COLO829 (cell line): ENCODE data around the gene CENPL.
"Not testable (repeated sequence)": the region's sequence is repeated elsewhere in the genome, so short reads cannot be mapped to it uniquely, and the experiment has no call there.

Source experiments
- DNase-seq: peaks from one replicate; pipeline ENCODE4 v3.0.0; 2012; ENCODE audit warnings: low spot score

CENPL gene, protein sequence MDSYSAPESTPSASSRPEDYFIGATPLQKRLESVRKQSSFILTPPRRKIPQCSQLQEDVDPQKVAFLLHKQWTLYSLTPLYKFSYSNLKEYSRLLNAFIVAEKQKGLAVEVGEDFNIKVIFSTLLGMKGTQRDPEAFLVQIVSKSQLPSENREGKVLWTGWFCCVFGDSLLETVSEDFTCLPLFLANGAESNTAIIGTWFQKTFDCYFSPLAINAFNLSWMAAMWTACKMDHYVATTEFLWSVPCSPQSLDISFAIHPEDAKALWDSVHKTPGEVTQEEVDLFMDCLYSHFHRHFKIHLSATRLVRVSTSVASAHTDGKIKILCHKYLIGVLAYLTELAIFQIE

GRCh38 chr1:173824315-173825081, at the start of gene CENPL, which contains the start of gene DARS2:
Gene CENPL, minus strand, starts transcription at chr1:173824883. Its CDS starts 13,584 bp downstream, at chr1:173811299.
Gene DARS2, plus strand, starts transcription at chr1:173824673. Its CDS starts 557 bp downstream, at chr1:173825230.
- DNase-seq = peak; percentile 98

- no peak for DNase-seq
These were observed 46.8 kb upstream of the CENPL start for GRCh38 chr1:173871500-173871899.

GRCh38 chr1:173871091-173871490, 46.4 kb upstream of the CENPL start:
- no peak for DNase-seq

GRCh38 chr1:173870252-173871075, 45.8 kb upstream of the CENPL start:
- peak; percentile 73 for DNase-seq

GRCh38 chr1:173869021-173869359, 44.3 kb upstream of the CENPL start:
- no peak for DNase-seq

DNA sequence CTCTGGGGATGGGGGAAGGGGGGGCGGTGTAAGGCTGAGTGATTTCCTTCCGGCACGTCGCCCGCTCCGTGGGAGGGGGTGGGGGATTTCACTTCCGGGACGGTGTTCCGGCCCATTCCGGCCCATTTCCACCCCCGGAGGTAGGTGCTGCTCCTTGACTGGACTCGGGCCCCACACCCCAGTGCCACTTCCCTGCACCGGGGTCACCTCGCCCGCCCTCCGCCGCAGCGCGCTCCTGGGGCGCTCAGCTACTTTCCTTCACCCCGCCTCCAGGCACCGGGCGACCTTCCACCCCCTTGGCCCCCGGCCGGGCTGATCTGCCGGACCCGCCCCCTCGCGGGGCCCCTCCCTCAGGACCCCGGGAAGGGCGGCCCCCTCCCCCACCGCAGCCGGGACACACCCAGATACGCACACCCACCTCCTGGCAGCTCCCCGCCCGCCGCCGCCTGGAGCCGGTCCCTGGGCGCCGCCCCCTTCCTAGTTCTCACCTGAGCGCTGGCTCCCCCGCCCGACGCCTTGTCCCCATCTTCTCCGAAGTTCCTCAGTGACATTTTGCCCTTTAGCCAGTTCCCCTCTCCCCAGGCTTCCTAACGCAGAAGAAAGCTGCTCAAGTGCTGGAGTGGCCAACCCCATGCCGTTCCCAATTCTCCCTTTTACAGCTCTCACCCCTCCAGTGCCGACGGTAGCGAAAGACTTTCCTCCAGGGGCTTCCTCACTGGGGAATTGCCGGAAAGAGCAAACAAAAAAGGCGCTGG, 43.8 kb upstream of the CENPL start, which contains the start of gene ZBTB37:
Gene ZBTB37, plus strand, starts transcription at position 115 of the 755 bp plus-strand sequence. CDS start 1,846 bp downstream, outside the sequence.
- peak; percentile 48 for DNase-seq

- DNase-seq = peak; percentile 99
These were observed 43.1 kb upstream of the CENPL start, which contains the start of gene GAS5 for GRCh38 chr1:173867753-173868265. Gene GAS5, minus strand, starts transcription at chr1:173867989.

GRCh38 chr1:173867141-173867752, 42.6 kb upstream of the CENPL start:
- DNase-seq = no peak

DNA sequence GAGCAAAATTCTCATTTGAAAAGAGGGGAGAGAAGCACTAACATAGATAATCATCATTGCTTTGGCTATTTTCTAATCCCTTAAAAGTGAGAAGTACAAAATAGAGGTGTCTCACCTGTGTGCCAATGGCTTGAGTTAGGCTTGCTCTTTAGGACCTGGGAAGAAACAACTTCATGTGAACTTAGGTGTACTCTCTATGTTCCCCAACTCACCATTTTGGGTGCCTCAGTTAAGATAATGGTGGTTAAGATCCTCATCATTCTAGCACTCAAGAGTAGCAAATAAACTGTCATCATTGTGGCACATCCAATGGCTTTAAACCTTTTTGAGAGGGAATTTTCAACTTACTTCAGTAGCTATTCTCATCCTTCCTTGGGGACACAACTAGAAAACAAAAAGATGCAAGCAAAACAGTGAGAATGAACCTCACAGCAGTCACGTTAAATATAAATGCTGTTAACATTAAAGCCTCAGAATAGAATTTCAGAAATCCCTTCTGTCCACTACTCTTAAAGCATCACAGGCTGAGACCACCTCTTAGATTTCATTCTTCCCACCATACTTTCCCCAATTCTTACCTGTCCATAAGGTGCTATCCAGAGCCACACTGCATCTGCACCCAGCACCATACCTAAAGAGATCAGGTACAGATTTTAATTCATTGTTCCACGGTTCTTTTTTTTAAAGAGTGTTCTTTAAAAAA, 41.9 kb upstream of the CENPL start:
- no peak for DNase-seq

DNA sequence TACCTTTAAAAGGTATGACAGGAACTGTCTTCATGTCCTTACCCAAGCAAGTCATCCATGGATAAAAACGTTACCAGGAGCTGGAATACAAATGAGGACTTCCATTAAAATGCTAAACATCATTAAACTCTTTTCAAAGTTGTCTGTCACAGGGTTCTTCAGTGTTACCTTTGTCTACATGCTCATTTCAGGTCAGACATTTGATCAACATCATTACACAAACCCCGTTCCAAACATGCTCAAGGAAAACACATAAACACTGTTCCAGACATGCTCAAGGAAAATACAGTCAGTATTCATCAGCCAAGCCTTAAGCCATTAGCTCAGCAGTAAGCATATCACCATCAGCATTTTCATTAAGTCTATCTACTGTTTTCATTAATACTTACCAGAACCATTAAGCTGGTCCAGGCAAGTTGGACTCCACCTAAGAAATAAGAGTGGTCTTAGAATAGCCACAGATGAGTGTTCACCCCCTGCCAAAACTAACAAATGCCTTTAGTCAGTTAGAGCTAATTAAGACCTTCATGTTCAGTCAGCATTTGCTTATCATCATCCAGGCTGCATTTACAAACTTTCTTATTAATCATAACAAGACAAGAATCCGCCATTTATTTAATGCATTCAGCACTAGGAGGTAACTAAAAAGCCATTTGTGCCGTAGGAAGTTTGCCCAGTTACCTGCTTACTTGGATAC, 40.9 kb upstream of the CENPL start:
- no peak for DNase-seq

GRCh38 chr1:173864179-173864867, 39.6 kb upstream of the CENPL start:
- no peak for DNase-seq

- DNase-seq = no peak
These were observed 38.8 kb upstream of the CENPL start for GRCh38 chr1:173863224-173864161.

DNA sequence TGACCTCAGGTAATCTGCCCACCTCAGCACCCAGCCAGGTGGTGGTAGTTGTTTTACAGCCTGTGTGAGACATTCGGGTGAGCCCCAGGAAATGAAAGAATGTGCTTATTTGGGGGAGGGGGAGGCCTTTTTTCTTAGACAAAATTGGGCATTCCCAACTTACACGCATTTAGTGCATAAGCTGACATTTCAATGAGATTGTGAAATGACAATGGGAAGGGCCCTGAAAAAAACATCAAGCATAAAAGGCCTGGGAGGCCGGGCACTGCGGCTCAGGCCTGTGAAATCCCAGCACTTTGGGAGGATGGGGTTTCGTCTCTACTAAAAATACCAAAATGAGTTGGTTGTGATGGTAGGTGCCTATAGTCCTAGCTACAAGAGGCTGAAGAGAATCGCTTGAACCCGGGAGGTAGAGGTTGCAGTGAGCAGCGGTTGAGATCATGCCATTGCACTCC, 38.1 kb upstream of the CENPL start:
- DNase-seq = no peak

DNA sequence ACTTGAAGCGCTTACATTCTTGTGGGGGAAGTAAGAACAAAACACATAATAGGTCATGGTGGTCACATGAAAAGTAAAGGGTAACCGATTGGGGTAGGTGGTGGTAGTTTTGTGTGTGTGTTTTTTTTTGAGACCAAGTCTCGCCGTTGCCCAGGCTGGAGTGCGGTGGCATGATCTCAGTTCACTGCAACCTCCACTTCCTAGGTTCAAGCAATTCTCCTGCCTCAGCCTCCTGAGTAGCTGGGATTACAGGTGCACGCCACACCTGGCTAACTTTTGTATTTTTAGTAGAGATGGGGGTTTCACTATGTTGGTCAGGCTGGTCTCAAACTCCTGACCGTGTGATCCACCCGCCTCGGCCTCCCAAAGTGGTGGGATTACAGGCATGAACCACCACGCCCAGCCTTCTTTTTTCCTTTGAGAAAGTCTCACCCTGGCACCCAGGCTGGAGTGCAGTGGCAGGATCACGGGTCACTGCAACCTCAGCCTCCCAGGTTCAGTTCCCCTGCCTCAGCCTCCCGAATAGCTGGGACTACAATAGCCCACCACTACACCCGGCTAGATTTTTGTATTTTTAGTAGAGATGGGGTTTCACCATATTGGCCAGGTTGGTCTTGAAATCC, 37.6 kb upstream of the CENPL start:
- not testable (repeated sequence) for DNase-seq

DNA sequence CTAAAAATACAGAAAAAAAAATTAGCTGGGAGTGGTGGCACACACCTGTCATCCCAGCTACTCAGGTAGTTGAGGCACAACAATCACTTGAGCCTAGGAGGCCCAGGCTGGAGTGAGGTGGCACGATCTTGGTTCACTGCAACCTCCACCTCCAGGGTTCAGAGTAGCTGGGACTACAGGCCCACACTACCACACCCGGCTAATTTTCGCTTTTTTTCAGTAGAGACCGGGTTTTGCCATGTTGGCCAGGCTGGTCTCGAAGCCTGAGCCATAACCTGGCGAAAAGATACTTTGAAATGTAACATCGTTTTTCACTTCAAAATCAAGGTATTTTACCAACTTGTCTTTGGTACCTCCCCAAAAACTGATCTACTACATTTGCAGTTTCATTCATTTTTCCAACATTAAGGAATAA, 37.1 kb upstream of the CENPL start:
- DNase-seq = no peak

GRCh38 chr1:173860065-173860464, 35.4 kb upstream of the CENPL start:
- DNase-seq = no peak

DNA sequence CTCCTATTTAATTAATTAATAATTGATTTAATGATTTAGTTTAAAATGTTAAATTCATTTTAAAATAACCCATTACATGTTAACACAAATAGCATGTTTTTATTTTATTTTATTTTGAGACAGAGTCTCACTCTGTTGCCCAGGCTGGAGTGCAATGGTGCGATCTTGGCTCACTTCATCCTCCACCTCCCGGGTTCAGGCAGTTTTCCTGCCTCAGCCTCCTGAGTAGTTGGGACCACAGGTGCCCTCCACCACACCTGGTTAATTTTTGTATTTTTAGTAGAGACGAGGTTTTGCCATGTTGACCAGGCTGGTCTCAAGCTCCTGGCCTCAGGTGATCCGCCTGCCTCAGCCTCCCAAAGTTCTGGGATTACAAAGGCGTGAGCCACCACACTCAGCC, 34.9 kb upstream of the CENPL start:
- not testable (repeated sequence) for DNase-seq
